ENCODE data around the gene ADCY6. TPM values are rescaled to one million over a fixed set of nuclear protein-coding genes. Genes with fewer than 3 reads are reported as not detected.
A peak's percentile ranks its signal among the peaks of the same experiment; 100 is the strongest.
"Not testable (repeated sequence)": the region's sequence is repeated elsewhere in the genome, so short reads cannot be mapped to it uniquely, and the experiment has no call there.

The ADCY6 gene
- polyA plus RNA-seq, 1 donor, result 94.3 TPM

- no peak for DNase-seq
These were observed 30.2 kb downstream of the ADCY6 start for GRCh38 chr12:48758737-48759136.

DNA sequence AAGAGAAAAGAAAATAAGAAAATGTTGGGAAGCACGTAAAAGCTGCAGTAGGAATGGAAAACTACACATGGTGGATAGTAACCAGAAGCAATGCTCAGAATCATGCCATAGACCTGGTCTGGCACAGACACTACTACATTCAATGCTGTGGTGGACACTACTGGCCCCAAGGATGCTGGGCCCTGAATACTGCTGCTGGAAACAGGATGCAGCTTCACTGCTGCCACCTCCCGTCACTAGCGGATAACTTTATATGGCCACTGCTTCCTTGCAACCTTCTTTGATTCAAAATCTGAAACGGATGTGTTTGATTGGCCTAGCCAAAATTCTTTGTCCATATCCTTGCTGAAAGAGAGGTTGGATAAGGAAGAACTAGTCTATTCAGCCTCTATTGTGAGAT is 30.7 kb downstream of the ADCY6 start:
- DNase-seq, result no peak

DNA sequence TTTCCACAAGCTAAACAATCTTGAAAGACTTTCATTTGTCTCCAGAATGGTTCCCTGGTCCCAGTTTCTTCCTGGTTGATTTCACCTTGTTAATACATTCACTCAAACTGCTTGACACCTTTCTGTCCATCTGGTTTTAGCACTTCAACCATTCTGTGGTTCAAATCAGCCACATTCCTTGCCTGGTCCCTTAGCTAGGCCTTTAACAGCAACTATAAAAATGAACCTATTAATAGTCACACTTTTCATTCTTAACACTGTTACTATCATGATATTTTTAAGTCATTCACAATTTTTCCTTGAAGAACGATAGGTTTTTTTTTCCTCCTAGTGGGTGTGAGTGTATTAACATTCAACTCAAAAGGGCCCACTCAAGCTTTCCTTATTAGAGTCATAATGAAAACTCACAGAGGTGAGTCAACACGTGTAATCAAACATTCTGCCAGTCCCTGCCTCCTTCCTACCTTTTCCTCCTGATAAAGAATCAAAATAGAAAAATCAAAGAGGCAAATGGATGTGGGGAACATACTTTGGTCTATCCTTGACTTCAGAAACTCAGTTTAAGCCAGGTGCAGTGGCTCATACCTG is 38.0 kb downstream of the ADCY6 start:
- no peak for DNase-seq

- DNase-seq, result no peak
These were observed 38.7 kb downstream of the ADCY6 start for GRCh38 chr12:48750215-48750614.

DNA sequence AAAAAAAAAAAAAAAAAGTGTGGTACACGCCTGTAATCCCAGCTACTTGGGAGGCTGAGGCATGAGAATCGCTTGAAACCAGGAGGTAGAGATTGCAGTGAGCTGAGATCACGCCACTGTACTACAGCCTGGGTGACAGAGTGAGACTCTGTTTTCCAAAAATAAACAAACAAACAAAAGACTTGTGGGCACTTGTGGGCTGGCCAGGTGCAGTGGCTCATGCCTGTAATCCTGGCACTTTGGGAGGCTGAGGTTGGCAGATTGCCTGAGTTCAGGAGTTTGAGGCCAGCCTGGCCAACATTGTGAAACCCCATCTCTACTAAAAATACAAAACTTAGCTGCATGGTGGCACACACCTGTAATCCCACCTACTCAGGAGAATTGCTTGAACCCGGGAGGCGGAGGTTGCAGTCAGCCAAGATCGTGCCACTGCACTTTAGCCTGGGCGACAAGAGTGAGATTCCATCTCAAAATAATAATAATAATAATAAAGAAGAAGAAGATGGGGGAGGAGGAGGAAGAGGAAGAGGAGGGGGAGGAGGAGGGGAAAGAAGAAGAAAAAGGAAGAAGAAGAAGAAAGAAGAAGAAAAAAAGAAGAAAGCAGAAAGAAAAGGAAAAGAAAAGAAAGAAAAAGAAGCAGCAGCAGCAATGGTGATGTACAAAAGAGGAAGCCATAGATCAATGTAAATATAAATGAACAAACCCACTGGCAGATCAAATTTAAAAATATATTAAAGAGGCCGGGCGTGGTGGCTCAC is 44.5 kb downstream of the ADCY6 start:
- DNase-seq, result no peak

DNA sequence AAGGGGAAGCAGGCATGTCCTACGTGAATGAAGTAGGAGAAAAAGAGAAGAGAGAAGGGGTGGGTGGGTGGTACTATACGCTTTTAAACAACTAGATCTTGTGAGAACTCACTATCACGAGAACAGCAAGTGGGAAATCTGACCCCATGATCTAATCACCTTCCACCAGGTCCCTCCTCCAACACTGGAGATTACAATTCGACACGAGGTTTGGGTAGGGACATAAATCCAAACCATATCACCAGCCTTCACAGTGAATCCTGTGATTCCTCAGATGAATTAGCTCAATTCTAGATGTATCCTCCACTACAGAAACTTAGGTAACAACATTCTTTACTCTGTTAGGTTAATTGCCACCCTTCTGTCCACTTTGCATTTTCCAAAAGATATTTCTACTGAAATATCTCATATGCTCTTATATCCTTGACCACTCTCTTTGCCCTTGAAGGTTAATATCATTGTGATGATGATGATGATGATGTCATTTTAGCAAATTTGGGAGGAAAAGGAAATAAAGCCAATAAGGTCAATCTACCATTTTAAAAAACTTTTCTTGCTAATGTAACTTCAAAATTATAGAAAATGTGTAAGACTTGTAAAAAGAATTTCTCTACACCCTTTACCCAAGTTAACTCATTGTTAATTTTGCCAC is 49.1 kb downstream of the ADCY6 start:
- DNase-seq, result no peak

- DNase-seq, result no peak
These were observed 52.4 kb downstream of the ADCY6 start for GRCh38 chr12:48736456-48736855.

DNA sequence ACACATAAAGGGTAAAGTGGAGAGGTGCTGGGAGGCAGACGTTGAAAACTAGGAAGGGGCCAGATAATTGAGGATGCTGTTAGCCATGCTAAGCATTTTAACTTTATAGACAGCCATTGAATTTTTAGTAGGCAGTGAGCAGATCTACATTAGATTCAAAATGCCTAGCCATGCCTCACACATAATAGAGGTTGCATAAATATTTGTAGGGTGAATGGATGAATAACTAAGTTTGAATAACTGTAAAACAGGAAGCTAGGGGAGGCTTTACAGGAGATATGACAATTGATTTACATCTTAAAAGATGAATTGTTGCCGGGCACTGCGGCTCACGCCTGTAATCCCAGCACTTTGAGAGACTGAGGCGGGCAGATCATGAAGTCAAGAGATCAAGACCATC is 60.1 kb downstream of the ADCY6 start:
- DNase-seq, result no peak

DNA sequence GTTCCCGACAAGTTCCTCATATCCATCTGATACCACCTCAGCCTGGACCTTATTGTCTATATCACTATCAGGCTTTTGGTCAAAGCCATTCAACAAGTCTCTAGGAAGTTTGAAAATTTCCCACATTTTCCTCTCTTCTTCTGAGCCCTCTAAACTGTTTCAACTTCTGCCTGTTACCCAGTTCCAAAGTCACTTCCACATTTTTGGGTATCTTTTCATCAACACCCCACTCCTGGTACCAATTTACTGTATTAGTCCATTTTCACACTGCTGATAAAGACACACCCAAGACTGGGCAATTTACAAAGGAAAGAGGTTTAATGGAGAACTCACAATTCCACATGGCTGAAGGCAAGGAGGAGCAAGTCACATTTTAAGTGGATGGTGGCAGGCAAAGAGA is 68.2 kb downstream of the ADCY6 start:
- DNase-seq, result not testable (repeated sequence)

DNA sequence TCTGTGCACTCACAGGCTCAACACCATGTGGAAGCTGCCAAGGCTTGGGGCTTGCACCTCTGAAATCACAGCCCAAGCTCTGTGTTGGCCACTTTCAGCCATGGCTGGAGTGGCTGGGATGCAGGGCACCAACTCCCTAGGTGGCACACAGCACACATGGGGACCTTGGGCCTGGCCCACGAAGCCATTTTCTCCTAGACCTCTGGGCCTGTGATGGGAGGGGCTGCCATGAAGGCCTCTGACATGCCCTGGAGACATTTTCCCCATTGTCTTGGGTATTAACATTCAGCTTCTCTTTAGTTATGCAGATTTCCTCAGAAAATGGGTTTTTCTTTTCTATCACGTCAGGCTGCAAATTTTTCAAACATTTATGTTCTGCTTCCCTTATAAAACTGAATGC is 68.7 kb downstream of the ADCY6 start:
- DNase-seq, result not testable (repeated sequence)

GRCh38 chr12:48719002-48719401 is 69.9 kb downstream of the ADCY6 start:
- DNase-seq, result not testable (repeated sequence)

DNA sequence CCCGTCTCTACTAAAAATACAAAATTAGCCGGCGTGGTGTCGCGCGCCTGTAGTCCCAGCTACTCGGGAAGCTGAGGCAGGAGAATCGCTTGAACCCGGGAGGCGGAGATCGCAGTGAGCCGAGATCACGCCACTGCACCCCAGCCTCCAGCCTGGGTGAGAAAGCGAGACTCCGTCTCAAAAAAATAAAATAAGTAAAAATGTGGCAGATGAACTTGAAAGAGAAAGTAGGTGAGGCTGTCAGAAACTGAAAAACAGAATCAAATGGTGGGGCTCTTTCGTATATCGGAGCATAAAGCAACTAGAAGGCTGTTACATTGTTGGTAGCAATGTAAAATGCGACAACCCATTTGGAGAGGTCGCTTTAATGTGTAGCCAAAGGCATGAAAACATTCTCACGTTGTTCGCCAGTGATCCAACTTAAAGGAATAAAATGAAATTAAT is 71.6 kb downstream of the ADCY6 start:
- DNase-seq, result peak; percentile 3

GRCh38 chr12:48716493-48717251 is 72.2 kb downstream of the ADCY6 start, which contains the start of gene CCNT1:
CCNT1 (minus strand) TSS chr12:48716707; CDS start chr12:48716675, 32 bp downstream.
- DNase-seq, result peak; percentile 99

Other genes starting within 250 kb of the ADCY6 start
- not detected for gene LALBA, start 219.0 kb downstream of the ADCY6 start, polyA plus RNA-seq (ENCODE audit: insufficient read length)
- 63.5 TPM for gene KANSL2, start 106.9 kb downstream of the ADCY6 start, polyA plus RNA-seq (ENCODE audit: insufficient read length)
- gene CCNT1, start 72.4 kb downstream of the ADCY6 start, polyA plus RNA-seq (ENCODE audit: insufficient read length), result 40.2 TPM
- gene CACNB3, start 29.4 kb upstream of the ADCY6 start, polyA plus RNA-seq (ENCODE audit: insufficient read length), result 57.3 TPM
- gene DDX23, start 63.1 kb upstream of the ADCY6 start, polyA plus RNA-seq (ENCODE audit: insufficient read length), result 122 TPM
- 2.4 TPM for gene RND1, start 76.8 kb upstream of the ADCY6 start, polyA plus RNA-seq (ENCODE audit: insufficient read length)
- gene FKBP11, start 136.4 kb upstream of the ADCY6 start, polyA plus RNA-seq (ENCODE audit: insufficient read length), result 22.4 TPM
- 128 TPM for gene ARF3, start 168.4 kb upstream of the ADCY6 start, polyA plus RNA-seq (ENCODE audit: insufficient read length)
- 0.12 TPM for gene WNT10B, start 182.6 kb upstream of the ADCY6 start, polyA plus RNA-seq (ENCODE audit: insufficient read length)
- gene WNT1, start 189.2 kb upstream of the ADCY6 start, polyA plus RNA-seq (ENCODE audit: insufficient read length), result not detected
- gene DDN, start 210.3 kb upstream of the ADCY6 start, polyA plus RNA-seq (ENCODE audit: insufficient read length), result 65.9 TPM
- 95.8 TPM for gene PRKAG1, start 229.7 kb upstream of the ADCY6 start, polyA plus RNA-seq (ENCODE audit: insufficient read length)